GM12801 (cell line): ENCODE data around the gene OR52K1.

Source experiments
- CTCF ChIP-seq: IDR thresholded peaks from one replicate; pipeline ENCODE4 v1.5.1; 2011; ENCODE audit warnings: control low read depth; ENCODE audit not compliant: insufficient read length; ENCODE audit errors: extremely low read depth

Gene OR52K1

GRCh38 chr11:4454021-4454420 lies 28.4 kb upstream of the OR52K1 start:
- TF ChIP-seq CTCF = no peak

GRCh38 chr11:4455419-4455818 lies 27.0 kb upstream of the OR52K1 start:
- no peak for TF ChIP-seq CTCF

- no peak for TF ChIP-seq CTCF
These were observed 22.9 kb upstream of the OR52K1 start for GRCh38 chr11:4459500-4459899.

GRCh38 chr11:4460151-4460550 lies 22.3 kb upstream of the OR52K1 start:
- TF ChIP-seq CTCF = no peak

GRCh38 chr11:4464216-4465159 lies 18.0 kb upstream of the OR52K1 start:
- TF ChIP-seq CTCF = no peak

GRCh38 chr11:4465407-4465806 lies 17.0 kb upstream of the OR52K1 start:
- TF ChIP-seq CTCF = no peak

- TF ChIP-seq CTCF = no peak
These were observed 16.1 kb upstream of the OR52K1 start for GRCh38 chr11:4466131-4466870.
